HFFc6 (cell line): ENCODE results near the gene SETBP1. TPM values are rescaled to one million over a fixed set of nuclear protein-coding genes. Genes with fewer than 3 reads are reported as not detected.
"Not testable (repeated sequence)": the region's sequence is repeated elsewhere in the genome, so short reads cannot be mapped to it uniquely, and the experiment has no call there.

ENCODE experiments used
- DNase-seq: peaks from one replicate; pipeline ENCODE4 v3.0.0-alpha.2; 2018
- H3K27ac Mint-ChIP-seq: 2 replicates; pipeline ENCODE4 v1.8.0; 2020; ENCODE audit warnings: mild to moderate bottlenecking, mixed read lengths
- H3K27me3 Mint-ChIP-seq: 2 replicates; pipeline ENCODE4 v1.8.0; 2021; ENCODE audit warnings: mild to moderate bottlenecking, moderate library complexity, mixed read lengths; ENCODE audit not compliant: insufficient read depth
- H3K36me3 Mint-ChIP-seq: 2 replicates; pipeline ENCODE4 v1.8.0; 2021; ENCODE audit warnings: low read depth, mixed read lengths
- H3K4me1 Mint-ChIP-seq: 2 replicates; pipeline ENCODE4 v1.8.0; 2020; ENCODE audit warnings: low read depth, mixed read lengths
- H3K4me3 Mint-ChIP-seq: 2 replicates; pipeline ENCODE4 v1.8.0; 2020; ENCODE audit warnings: mild to moderate bottlenecking, moderate library complexity, mixed read lengths
- H3K9me3 Mint-ChIP-seq: 2 replicates; pipeline ENCODE4 v1.8.0; 2020; ENCODE audit warnings: mild to moderate bottlenecking, mixed read lengths
- total RNA-seq, 6 experiments: library from RNA; stranded (reverse); fragmentation: NEBNext Ultra II Directional; extraction: Animal tissue kit (Norgen Biotek cat#: 25700); gene quantifications; 2 replicates in 1 of 6; 3 replicates in 5 of 6; pipeline ENCODE4 v1.2.3, GENCODE V29; 2021
- TF ChIP-seq, protein P1 (sequence below): fragments of 200-600 bp; sonication (generic); IDR thresholded peaks from 2 replicates; pipeline ENCODE4 v1.5.0; 2021; ENCODE audit warnings: antibody characterized with exemption, mild to moderate bottlenecking

SETBP1 gene
- total RNA-seq, 6 experiments from 2014 or later = 0.03 to 0.40 (median 0.09) TPM

DNA sequence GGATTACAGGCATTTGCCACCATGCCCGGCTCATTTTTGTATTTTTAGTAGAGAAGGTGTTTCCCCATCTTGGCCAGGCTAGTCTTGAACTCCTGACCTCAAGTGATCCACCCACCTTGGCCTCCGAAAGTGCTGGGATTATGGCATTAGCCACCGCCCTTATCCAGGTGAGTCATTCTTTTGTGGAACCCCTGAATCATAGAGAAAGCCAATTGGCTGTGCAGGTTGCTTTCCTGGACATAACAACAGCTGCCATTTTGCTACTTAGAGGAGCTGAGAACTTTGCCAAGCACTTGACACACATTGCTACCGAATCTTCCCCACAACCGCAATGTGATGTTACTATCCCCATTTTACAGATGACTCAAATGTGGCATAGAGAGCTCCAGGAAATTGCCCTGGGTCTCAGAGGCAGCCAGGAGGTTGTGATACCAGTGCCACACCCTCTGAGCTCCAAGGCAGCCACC is 36.0 kb downstream of the SETBP1 start:
- Mint-ChIP-seq H3K27ac (no peak overlapping the region), H3K27me3 (peaks cover 4% of the 10 kb centered on the region), H3K4me1 (peaks cover 19% of the 10 kb centered on the region; the same call in 1 of the 2 replicates), H3K36me3 (0 out of 2 replicates have a peak, but pooled peaks cover 3% of the 10 kb centered on the region), H3K9me3 (no peaks in the 10 kb centered on the region; the same call in 1 of the 2 replicates), H3K4me3 (no peak overlapping the region)
- TF ChIP-seq, protein P1, sequence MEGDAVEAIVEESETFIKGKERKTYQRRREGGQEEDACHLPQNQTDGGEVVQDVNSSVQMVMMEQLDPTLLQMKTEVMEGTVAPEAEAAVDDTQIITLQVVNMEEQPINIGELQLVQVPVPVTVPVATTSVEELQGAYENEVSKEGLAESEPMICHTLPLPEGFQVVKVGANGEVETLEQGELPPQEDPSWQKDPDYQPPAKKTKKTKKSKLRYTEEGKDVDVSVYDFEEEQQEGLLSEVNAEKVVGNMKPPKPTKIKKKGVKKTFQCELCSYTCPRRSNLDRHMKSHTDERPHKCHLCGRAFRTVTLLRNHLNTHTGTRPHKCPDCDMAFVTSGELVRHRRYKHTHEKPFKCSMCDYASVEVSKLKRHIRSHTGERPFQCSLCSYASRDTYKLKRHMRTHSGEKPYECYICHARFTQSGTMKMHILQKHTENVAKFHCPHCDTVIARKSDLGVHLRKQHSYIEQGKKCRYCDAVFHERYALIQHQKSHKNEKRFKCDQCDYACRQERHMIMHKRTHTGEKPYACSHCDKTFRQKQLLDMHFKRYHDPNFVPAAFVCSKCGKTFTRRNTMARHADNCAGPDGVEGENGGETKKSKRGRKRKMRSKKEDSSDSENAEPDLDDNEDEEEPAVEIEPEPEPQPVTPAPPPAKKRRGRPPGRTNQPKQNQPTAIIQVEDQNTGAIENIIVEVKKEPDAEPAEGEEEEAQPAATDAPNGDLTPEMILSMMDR = no peak
- no peak for DNase-seq

DNA sequence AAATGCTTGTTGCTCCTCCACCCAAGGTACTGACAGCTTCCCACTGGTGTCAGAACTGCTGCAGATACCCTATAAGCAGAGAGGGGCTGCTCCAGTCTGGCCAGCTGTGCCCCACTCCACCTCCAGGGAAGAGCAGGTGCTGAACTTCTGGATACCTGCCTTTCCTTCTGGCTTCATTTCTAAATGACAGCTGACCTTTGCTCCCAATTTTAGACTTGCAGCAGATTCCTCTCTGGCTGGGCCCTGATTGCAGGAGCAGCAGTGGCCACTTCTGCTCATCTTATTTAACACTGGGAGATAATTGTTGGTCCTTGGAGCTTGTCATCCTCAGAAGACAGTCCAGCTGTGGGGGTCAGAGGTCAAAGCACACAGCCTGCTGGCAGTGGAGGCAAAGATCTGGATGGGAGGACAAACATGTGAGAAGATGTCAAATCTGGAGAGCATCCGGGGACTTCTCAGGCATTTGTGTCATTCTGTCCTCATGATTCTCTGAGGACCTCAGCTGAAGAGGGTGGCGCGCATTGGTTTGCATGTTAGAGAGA is 38.9 kb downstream of the SETBP1 start:
- Mint-ChIP-seq H3K9me3 (no peaks in the 10 kb centered on the region), H3K4me3 (no peak overlapping the region), H3K4me1 (peaks cover 19% of the 10 kb centered on the region; the same call in 1 of the 2 replicates), H3K27ac (no peak overlapping the region), H3K36me3 (0 out of 2 replicates have a peak, but pooled peaks cover 3% of the 10 kb centered on the region), H3K27me3 (peaks cover 7% of the 10 kb centered on the region)
- no peak for DNase-seq
- TF ChIP-seq, protein P1 = no peak

DNA sequence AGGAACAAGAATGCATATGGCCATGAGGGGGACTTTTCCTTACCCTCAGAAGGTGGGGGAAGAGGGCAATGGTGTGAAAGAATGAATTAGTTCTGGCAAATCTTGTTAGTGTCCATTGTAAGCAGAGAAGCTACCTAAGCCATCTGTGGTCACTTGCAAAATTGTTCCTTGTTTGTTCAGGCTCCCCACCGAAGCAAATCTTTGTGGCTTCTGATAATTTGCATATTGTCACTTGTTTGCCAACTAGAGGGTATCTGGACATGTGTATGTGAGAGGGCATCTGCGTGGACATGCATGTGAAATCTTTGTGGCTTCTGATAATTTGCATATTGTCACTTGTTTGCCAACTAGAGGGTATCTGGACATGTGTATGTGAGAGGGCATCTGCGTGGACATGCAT is 41.1 kb downstream of the SETBP1 start:
- H3K4me1 Mint-ChIP-seq = peaks cover 17% of the 10 kb centered on the region; the same call in 1 of the 2 replicates
- H3K36me3 Mint-ChIP-seq, H3K27me3 Mint-ChIP-seq, H3K27ac Mint-ChIP-seq, DNase-seq, H3K9me3 Mint-ChIP-seq, H3K4me3 Mint-ChIP-seq: not testable (repeated sequence)

DNA sequence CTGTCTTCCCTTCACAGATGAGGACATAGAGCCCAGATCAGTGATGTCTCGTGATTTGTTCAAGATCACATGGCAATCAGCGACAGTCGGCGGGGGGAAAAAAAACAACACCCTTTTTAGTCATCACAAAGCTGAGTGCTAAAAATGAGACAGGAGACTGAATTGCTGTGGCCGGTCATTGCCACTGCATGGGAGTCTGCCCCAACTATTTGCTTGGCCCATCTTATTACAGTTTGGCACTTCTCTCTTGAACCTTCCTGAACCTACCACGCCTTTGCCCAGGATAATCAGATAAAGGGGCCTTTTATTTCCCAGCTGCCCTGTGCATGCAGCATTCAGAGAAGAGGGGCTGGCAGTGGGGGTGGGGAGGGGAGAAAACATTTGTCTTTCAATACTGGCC is 42.7 kb downstream of the SETBP1 start:
- peaks cover 17% of the 10 kb centered on the region; the same call in 1 of the 2 replicates for H3K4me1 Mint-ChIP-seq
- no peak overlapping the region for H3K27ac Mint-ChIP-seq
- TF ChIP-seq, protein P1 = no peak
- DNase-seq = no peak
- no peaks in the 10 kb centered on the region for H3K36me3 Mint-ChIP-seq
- H3K27me3 Mint-ChIP-seq = peaks cover 7% of the 10 kb centered on the region
- H3K4me3 Mint-ChIP-seq = no peak overlapping the region
- no peaks in the 10 kb centered on the region for H3K9me3 Mint-ChIP-seq

DNA sequence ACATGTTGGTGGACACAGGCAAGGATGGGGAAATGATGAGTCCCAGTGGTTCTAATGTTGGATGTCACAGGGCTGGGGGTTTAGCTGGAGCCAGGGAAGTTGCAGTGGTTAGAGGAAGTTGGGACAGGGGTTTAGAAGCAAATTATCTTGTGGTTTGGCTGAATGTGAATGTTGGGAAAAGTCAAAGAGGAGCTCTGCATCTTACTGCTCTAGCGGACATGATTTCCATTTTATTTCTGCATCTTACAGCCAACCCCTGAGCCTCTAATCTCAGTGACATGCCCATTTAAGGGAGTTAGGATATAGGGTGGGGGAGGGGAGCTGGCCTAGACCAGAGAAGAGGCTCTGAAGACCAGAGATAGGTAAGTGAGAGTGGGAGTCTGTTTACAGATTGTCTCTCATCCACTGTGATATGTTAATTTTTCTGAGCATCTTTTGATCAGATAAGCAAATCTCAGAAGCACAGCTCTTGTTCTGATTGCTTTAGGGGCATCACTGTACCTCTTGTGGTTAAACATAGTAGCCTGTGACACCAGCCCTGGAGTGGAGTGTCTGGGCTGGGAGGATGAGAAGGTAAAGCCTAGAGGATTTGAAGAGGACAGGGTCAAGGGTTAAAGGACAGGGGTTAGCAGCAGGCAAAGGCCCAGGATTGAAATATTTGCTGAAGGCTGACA is 43.6 kb downstream of the SETBP1 start:
- H3K4me3 Mint-ChIP-seq = no peak overlapping the region
- peaks cover 7% of the 10 kb centered on the region for H3K27me3 Mint-ChIP-seq
- peaks cover 21% of the 10 kb centered on the region for H3K4me1 Mint-ChIP-seq
- H3K27ac Mint-ChIP-seq = no peak overlapping the region
- TF ChIP-seq, protein P1 = no peak
- no peaks in the 10 kb centered on the region for H3K9me3 Mint-ChIP-seq
- H3K36me3 Mint-ChIP-seq = no peaks in the 10 kb centered on the region
- DNase-seq = no peak
